Fibroblast of lung (primary cell): ENCODE measurements around the gene DUSP9.

Source experiments
- EZH2 ChIP-seq: IDR thresholded peaks from 2 replicates; pipeline ENCODE4 v1.5.1; 2012; ENCODE audit warnings: low read length, control low read depth, mild to moderate bottlenecking; ENCODE audit errors: missing control alignments
- TF ChIP-seq, protein P1 (sequence below), 2 donors: IDR thresholded peaks in 1 of 2; conservative IDR thresholded peaks in 1 of 2; 1 replicate in 1 of 2; 2 replicates in 1 of 2; pipeline ENCODE4 v1.5.1; 2011 to 2012; ENCODE audit warnings: low read length in 2 of 2, control low read depth in 1 of 2, inconsistent platforms in 1 of 2, low read depth in 1 of 2, mild to moderate bottlenecking in 1 of 2

DNA sequence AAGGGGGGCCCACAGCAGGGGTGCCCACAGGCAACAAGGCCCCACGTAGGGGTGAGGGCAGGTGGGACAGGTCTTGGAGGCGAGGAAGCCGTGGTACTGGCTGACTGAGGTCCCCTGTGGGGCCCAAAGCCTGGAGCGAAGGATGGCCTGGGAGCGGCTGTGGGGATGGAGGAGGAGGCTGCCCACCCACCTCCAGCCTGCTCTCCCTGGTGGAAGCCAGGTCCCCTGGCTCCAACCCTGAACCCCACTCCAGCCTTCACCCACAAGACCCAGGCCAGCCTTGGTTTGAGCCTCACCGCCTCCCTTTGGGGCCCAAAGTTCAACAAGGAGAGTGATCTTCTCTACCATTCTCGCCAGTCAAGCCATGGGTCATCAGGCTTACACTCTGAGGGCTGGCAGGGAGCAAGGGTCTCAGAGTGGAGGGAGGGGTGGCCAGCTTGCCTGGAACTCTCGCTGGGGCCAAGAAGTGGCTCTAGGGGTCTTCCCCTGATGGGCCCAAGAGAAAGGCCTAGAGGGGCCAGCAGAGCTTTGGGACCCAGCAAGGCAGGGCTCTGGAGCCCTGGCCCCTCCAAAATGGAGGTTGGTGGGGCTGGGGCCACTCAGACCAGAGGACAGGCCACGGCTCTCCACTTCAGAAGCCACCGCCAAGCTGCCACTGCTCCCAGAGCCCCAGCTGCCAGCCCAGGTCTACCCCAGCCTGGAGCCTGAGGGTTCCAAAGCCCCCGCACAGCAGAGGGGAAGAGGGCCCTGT is 21.6 kb downstream of the DUSP9 start:
- TF ChIP-seq, protein P1, sequence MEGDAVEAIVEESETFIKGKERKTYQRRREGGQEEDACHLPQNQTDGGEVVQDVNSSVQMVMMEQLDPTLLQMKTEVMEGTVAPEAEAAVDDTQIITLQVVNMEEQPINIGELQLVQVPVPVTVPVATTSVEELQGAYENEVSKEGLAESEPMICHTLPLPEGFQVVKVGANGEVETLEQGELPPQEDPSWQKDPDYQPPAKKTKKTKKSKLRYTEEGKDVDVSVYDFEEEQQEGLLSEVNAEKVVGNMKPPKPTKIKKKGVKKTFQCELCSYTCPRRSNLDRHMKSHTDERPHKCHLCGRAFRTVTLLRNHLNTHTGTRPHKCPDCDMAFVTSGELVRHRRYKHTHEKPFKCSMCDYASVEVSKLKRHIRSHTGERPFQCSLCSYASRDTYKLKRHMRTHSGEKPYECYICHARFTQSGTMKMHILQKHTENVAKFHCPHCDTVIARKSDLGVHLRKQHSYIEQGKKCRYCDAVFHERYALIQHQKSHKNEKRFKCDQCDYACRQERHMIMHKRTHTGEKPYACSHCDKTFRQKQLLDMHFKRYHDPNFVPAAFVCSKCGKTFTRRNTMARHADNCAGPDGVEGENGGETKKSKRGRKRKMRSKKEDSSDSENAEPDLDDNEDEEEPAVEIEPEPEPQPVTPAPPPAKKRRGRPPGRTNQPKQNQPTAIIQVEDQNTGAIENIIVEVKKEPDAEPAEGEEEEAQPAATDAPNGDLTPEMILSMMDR (conservative IDR thresholded peaks at IDR 0.05 in 1 of 2, IDR thresholded peaks at IDR 0.05 in 1 of 2; ENCODE audit: low read depth in 1 of 2, low read length in 2 of 2): no peak
- no peak for TF ChIP-seq EZH2
